Stimulated activated naive CD8-positive, alpha-beta T cell treated with anti-CD3 and anti-CD28 coated beads, Interleukin-15, Interleukin-2, amounts not matched to agents 100 ng/mL and 50 ng/mL, for 24 hours (primary cell): ENCODE measurements around the gene TCF7L1.
A peak's percentile ranks its signal among the peaks of the same experiment; 100 is the strongest.
"Not testable (repeated sequence)": the region's sequence is repeated elsewhere in the genome, so short reads cannot be mapped to it uniquely, and the experiment has no call there.

Experiments used
- H3K27ac Mint-ChIP-seq: one replicate; pipeline ENCODE4 v1.8.0; 2021; ENCODE audit warnings: mild to moderate bottlenecking, mixed read lengths
- H3K27me3 Mint-ChIP-seq: one replicate; pipeline ENCODE4 v1.8.0; 2021; ENCODE audit warnings: mixed read lengths
- H3K36me3 Mint-ChIP-seq: one replicate; pipeline ENCODE4 v1.8.0; 2021; ENCODE audit warnings: low read depth, mixed read lengths
- H3K4me1 Mint-ChIP-seq: one replicate; pipeline ENCODE4 v1.8.0; 2021; ENCODE audit warnings: low read depth, mixed read lengths
- H3K4me3 Mint-ChIP-seq: one replicate; pipeline ENCODE4 v1.8.0; 2021; ENCODE audit warnings: mild to moderate bottlenecking, mixed read lengths
- H3K9me3 Mint-ChIP-seq: one replicate; pipeline ENCODE4 v1.8.0; 2021; ENCODE audit warnings: mixed read lengths

Gene TCF7L1

GRCh38 chr2:85325466-85325811 is 192.2 kb downstream of the TCF7L1 start:
- peak overlapping the region; percentile 85 for H3K27ac Mint-ChIP-seq
- peaks cover 66% of the 10 kb centered on the region for H3K36me3 Mint-ChIP-seq
- no peaks in the 10 kb centered on the region for H3K27me3 Mint-ChIP-seq
- peak overlapping the region; percentile 98 for H3K4me3 Mint-ChIP-seq
- peaks cover 61% of the 10 kb centered on the region for H3K4me1 Mint-ChIP-seq
- no peaks in the 10 kb centered on the region for H3K9me3 Mint-ChIP-seq

- Mint-ChIP-seq H3K36me3 (peaks cover 54% of the 10 kb centered on the region), H3K9me3 (no peaks in the 10 kb centered on the region), H3K4me1 (peaks cover 57% of the 10 kb centered on the region), H3K4me3 (peak overlapping the region; percentile 98), H3K27ac (peak overlapping the region; percentile 99), H3K27me3 (no peaks in the 10 kb centered on the region)
Observed at GRCh38 chr2:85326406-85327159, 193.4 kb downstream of the TCF7L1 start.

- H3K27me3 Mint-ChIP-seq: no peaks in the 10 kb centered on the region
- H3K4me1 Mint-ChIP-seq: peaks cover 50% of the 10 kb centered on the region
- no peaks in the 10 kb centered on the region for H3K9me3 Mint-ChIP-seq
- H3K27ac Mint-ChIP-seq: peak overlapping the region; percentile 99
- peak overlapping the region; percentile 98 for H3K4me3 Mint-ChIP-seq
- peaks cover 47% of the 10 kb centered on the region for H3K36me3 Mint-ChIP-seq
Observed at GRCh38 chr2:85327160-85327821, 194.1 kb downstream of the TCF7L1 start.

GRCh38 chr2:85327822-85328617 is 194.8 kb downstream of the TCF7L1 start, which contains the start of gene TGOLN2:
Gene TGOLN2, minus strand, starts transcription at chr2:85327989. Its CDS starts 27 bp downstream, at chr2:85327962.
- peak within 1 kb of the TSS; percentile 98 for H3K4me3 Mint-ChIP-seq
- peaks cover 40% of the 10 kb centered on the region for H3K36me3 Mint-ChIP-seq
- H3K27ac Mint-ChIP-seq: peak within 1 kb of the TSS; percentile 99
- H3K27me3 Mint-ChIP-seq: no peaks in the 10 kb centered on the region
- no peaks in the 10 kb centered on the region for H3K9me3 Mint-ChIP-seq
- peaks cover 43% of the 10 kb centered on the region for H3K4me1 Mint-ChIP-seq

GRCh38 chr2:85329181-85329651 is 196.0 kb downstream of the TCF7L1 start:
- H3K27me3 Mint-ChIP-seq: no peaks in the 10 kb centered on the region
- peaks cover 31% of the 10 kb centered on the region for H3K4me1 Mint-ChIP-seq
- no peaks in the 10 kb centered on the region for H3K9me3 Mint-ChIP-seq
- H3K4me3 Mint-ChIP-seq: peak overlapping the region; percentile 98
- peak overlapping the region; percentile 57 for H3K27ac Mint-ChIP-seq
- peaks cover 31% of the 10 kb centered on the region for H3K36me3 Mint-ChIP-seq

GRCh38 chr2:85329701-85330100 is 196.5 kb downstream of the TCF7L1 start:
- H3K9me3 Mint-ChIP-seq, H3K27me3 Mint-ChIP-seq: not testable (repeated sequence)
- Mint-ChIP-seq H3K4me1 (peaks cover 26% of the 10 kb centered on the region), H3K4me3 (peak overlapping the region; percentile 98), H3K27ac (peak overlapping the region; percentile 57), H3K36me3 (peaks cover 27% of the 10 kb centered on the region)

- Mint-ChIP-seq H3K9me3 (no peaks in the 10 kb centered on the region), H3K36me3 (peaks cover 13% of the 10 kb centered on the region), H3K4me3 (no peak overlapping the region), H3K27me3 (no peaks in the 10 kb centered on the region), H3K4me1 (peaks cover 19% of the 10 kb centered on the region), H3K27ac (no peak overlapping the region)
Observed at GRCh38 chr2:85330839-85331636, 197.8 kb downstream of the TCF7L1 start.

GRCh38 chr2:85333877-85334276 is 200.7 kb downstream of the TCF7L1 start:
- H3K27ac Mint-ChIP-seq, H3K9me3 Mint-ChIP-seq, H3K36me3 Mint-ChIP-seq, H3K27me3 Mint-ChIP-seq, H3K4me3 Mint-ChIP-seq: not testable (repeated sequence)
- H3K4me1 Mint-ChIP-seq: peaks cover 16% of the 10 kb centered on the region

GRCh38 chr2:85334928-85335327 is 201.7 kb downstream of the TCF7L1 start:
- Mint-ChIP-seq H3K4me1 (peaks cover 8% of the 10 kb centered on the region), H3K9me3 (no peaks in the 10 kb centered on the region), H3K4me3 (no peak overlapping the region), H3K36me3 (no peaks in the 10 kb centered on the region), H3K27me3 (no peaks in the 10 kb centered on the region), H3K27ac (no peak overlapping the region)

- Mint-ChIP-seq H3K4me1 (no peaks in the 10 kb centered on the region), H3K27me3 (no peaks in the 10 kb centered on the region), H3K27ac (no peak overlapping the region), H3K36me3 (peaks cover 6% of the 10 kb centered on the region), H3K4me3 (no peak overlapping the region), H3K9me3 (no peaks in the 10 kb centered on the region)
Observed at GRCh38 chr2:85340034-85340892, 207.1 kb downstream of the TCF7L1 start.

- Mint-ChIP-seq H3K36me3 (peaks cover 9% of the 10 kb centered on the region), H3K9me3 (no peaks in the 10 kb centered on the region), H3K27me3 (no peaks in the 10 kb centered on the region), H3K27ac (no peak overlapping the region), H3K4me1 (no peaks in the 10 kb centered on the region), H3K4me3 (no peak overlapping the region)
Observed at GRCh38 chr2:85341269-85342029, 208.3 kb downstream of the TCF7L1 start.

- no peak overlapping the region for H3K27ac Mint-ChIP-seq
- H3K4me1 Mint-ChIP-seq: no peaks in the 10 kb centered on the region
- H3K27me3 Mint-ChIP-seq: no peaks in the 10 kb centered on the region
- H3K36me3 Mint-ChIP-seq: peaks cover 14% of the 10 kb centered on the region
- H3K4me3 Mint-ChIP-seq: no peak overlapping the region
- no peaks in the 10 kb centered on the region for H3K9me3 Mint-ChIP-seq
Observed at GRCh38 chr2:85342156-85342555, 209.0 kb downstream of the TCF7L1 start.

- not testable (repeated sequence) for H3K4me3 Mint-ChIP-seq, H3K4me1 Mint-ChIP-seq, H3K27ac Mint-ChIP-seq, H3K9me3 Mint-ChIP-seq, H3K27me3 Mint-ChIP-seq
- H3K36me3 Mint-ChIP-seq: peaks cover 14% of the 10 kb centered on the region
Observed at GRCh38 chr2:85343207-85343895, 210.2 kb downstream of the TCF7L1 start.
